CD4-positive, alpha-beta T cell (primary cell): Measurements from ENCODE around the gene RGMA. TPM values are rescaled to one million over a fixed set of nuclear protein-coding genes. Genes with fewer than 3 reads are reported as not detected.
A peak's percentile ranks its signal among the peaks of the same experiment; 100 is the strongest.

Experiments
- ATAC-seq: fragments of 200-7000 bp; cut with Tn5 transposase; one replicate; pipeline ENCODE4 v1.10.0; 2022; ENCODE audit warnings: mild to moderate bottlenecking; ENCODE audit not compliant: poor library complexity
- CTCF ChIA-PET: fragments of 350-600 bp; sonication (Branson Sonifier 250); formaldehyde crosslinking; loops from one replicate; lab custom pipeline; 2021; ENCODE audit warnings: antibody characterized with exemption, inconsistent platforms; lab: Charles Lee
- POLR2A ChIA-PET: fragments of 350-600 bp; sonication (Branson Sonifier 250); formaldehyde crosslinking; loops from one replicate; lab custom pipeline; 2021; ENCODE audit warnings: antibody characterized with exemption, inconsistent platforms; lab: Charles Lee
- DNase-seq, 14 experiments: peaks; one replicate each; pipeline ENCODE4 v3.0.0-alpha.2; 2013 to 2020; ENCODE audit warnings: mixed read lengths in 2 of 14
- H3K27ac ChIP-seq, 2 donors: one replicate each; pipeline versions ENCODE4 v1.5.1 to v1.7.0; 2013; ENCODE audit warnings: low read length in 2 of 2, low read depth in 1 of 2, mild to moderate bottlenecking in 1 of 2
- H3K27me3 ChIP-seq, 2 experiments: 1 replicate in 1 of 2; 2 replicates in 1 of 2; pipeline versions ENCODE4 v1.6.1 to v1.7.0; 2013; ENCODE audit warnings: low read length in 2 of 2, control low read depth in 1 of 2, mild to moderate bottlenecking in 1 of 2, moderate library complexity in 1 of 2; ENCODE audit not compliant: insufficient read depth in 2 of 2, control insufficient read depth in 1 of 2
- H3K36me3 ChIP-seq: one replicate; pipeline ENCODE4 v1.6.1; 2013; ENCODE audit warnings: low read length, control low read depth; ENCODE audit not compliant: insufficient read depth
- H3K4me1 ChIP-seq: one replicate; pipeline ENCODE4 v1.6.1; 2013; ENCODE audit warnings: low read length, control low read depth; ENCODE audit not compliant: insufficient read depth
- H3K4me3 ChIP-seq: one replicate; pipeline ENCODE4 v1.5.1; 2013; ENCODE audit warnings: mild to moderate bottlenecking, low read length, moderate library complexity
- H3K9me3 ChIP-seq, 2 experiments: 1 replicate in 1 of 2; 2 replicates in 1 of 2; pipeline versions ENCODE4 v1.6.1 to v1.7.0; 2013; ENCODE audit warnings: low read length in 2 of 2, mild to moderate bottlenecking in 2 of 2, control low read depth in 1 of 2, moderate library complexity in 1 of 2; ENCODE audit not compliant: control insufficient read depth in 1 of 2, insufficient read depth in 1 of 2
- H3K27ac Mint-ChIP-seq: one replicate; pipeline ENCODE4 v1.8.0; 2020; ENCODE audit warnings: mixed read lengths
- H3K27me3 Mint-ChIP-seq: one replicate; pipeline ENCODE4 v1.8.0; 2021; ENCODE audit warnings: mixed read lengths
- H3K36me3 Mint-ChIP-seq: one replicate; pipeline ENCODE4 v1.8.0; 2021; ENCODE audit warnings: low read depth, mixed read lengths
- H3K4me1 Mint-ChIP-seq: one replicate; pipeline ENCODE4 v1.8.0; 2021; ENCODE audit warnings: low read depth, mixed read lengths
- H3K4me3 Mint-ChIP-seq: one replicate; pipeline ENCODE4 v1.8.0; 2020; ENCODE audit warnings: mild to moderate bottlenecking, mixed read lengths
- H3K9me3 Mint-ChIP-seq: one replicate; pipeline ENCODE4 v1.8.0; 2020; ENCODE audit warnings: mixed read lengths
- CTCF ChIP-seq: fragments of 200-600 bp; IDR thresholded peaks from one replicate; pipeline ENCODE4 v1.8.0; 2022; ENCODE audit warnings: antibody characterized with exemption, mild to moderate bottlenecking
- intact Hi-C, 2 experiments: fragments of 100-400 bp; cut with DNase I in 1 of 2; cut with micrococcal nuclease in 1 of 2; formaldehyde crosslinking; loops; one replicate each; pipeline versions ENCODE4 v1.15.1 to v1.9.0; 2023 to 2025; cut with DNase I, micrococcal nuclease
- total RNA-seq, 174 experiments: library from RNA in 2 of 174; stranded (reverse) in 2 of 174; gene quantifications; one replicate each; pipeline ENCODE4 v1.2.3 and lab custom pipeline; 2021 to 2026

The RGMA gene
- total RNA-seq, 2 experiments from 2014 or later: not detected

DNA sequence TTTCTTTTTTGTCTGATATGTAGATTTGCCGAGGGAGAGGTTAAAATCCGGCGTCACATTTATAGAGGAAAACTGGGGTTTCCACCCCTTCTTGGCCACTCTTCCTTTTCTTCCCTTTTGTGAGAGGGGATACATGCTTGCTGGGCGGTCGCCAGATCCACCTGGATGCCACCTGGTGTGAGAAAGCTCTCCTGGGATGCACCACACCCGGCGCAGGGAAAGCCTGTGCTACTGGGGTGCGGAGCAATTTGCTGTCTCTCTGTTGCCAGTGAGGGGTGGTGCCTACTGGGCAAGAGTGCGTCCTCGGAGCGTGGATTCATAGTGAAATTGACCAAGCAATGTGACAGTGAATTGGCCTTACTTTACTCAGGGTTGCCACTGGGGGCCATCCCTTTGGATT is 2.5 kb upstream of the RGMA start:
- Histone ChIP-seq H3K27ac (no peak overlapping the region), H3K9me3 (no peaks in the 10 kb centered on the region), H3K4me3 (no peak overlapping the region), H3K27me3 (peaks cover 32 to 52% of the 10 kb centered on the region in 2 experiments), H3K4me1 (peaks cover 18% of the 10 kb centered on the region), H3K36me3 (no peaks in the 10 kb centered on the region)
- no peak for DNase-seq
- Mint-ChIP-seq H3K4me1 (peaks cover 18% of the 10 kb centered on the region), H3K36me3 (no peaks in the 10 kb centered on the region), H3K4me3 (no peak overlapping the region), H3K9me3 (no peaks in the 10 kb centered on the region), H3K27me3 (peaks cover 47% of the 10 kb centered on the region), H3K27ac (no peak overlapping the region)
- no peak for ATAC-seq
- POLR2A ChIA-PET: interaction anchor here (0.6 kb wide), 1 partner anchor 1189 kb away, joined by 3 read pairs; no protein-coding TSS in a partner anchor
- TF ChIP-seq CTCF: no peak
- CTCF ChIA-PET: no interaction called here
- intact Hi-C loops: no loop called here

GRCh38 chr15:93089727-93090305 is 805 bp upstream of the RGMA start:
- intact Hi-C loops: loop anchor here (2.0 to 5.0 kb wide), 2 partner anchors 1032 to 1235 kb away; no protein-coding TSS in a partner anchor
- ChIA-PET CTCF (no interaction called here), POLR2A (no interaction called here)
- no peak for ATAC-seq
- peaks cover 18% of the 10 kb centered on the region for H3K4me1 ChIP-seq
- Mint-ChIP-seq H3K9me3 (no peaks in the 10 kb centered on the region), H3K27me3 (peaks cover 62% of the 10 kb centered on the region), H3K36me3 (no peaks in the 10 kb centered on the region), H3K27ac (no peak overlapping the region), H3K4me1 (peaks cover 18% of the 10 kb centered on the region), H3K4me3 (peak overlapping the region; percentile 75)
- H3K27me3 ChIP-seq: peaks cover 36 to 68% of the 10 kb centered on the region in 2 experiments
- no peak for TF ChIP-seq CTCF
- no peak overlapping the region for H3K4me3 ChIP-seq
- no peak for DNase-seq
- H3K27ac ChIP-seq: no peak overlapping the region
- no peaks in the 10 kb centered on the region for H3K9me3 ChIP-seq
- H3K36me3 ChIP-seq: no peaks in the 10 kb centered on the region

GRCh38 chr15:93088200-93088980 is 621 bp downstream of the RGMA start:
- H3K4me3 ChIP-seq: peak overlapping the region; percentile 38
- Mint-ChIP-seq H3K36me3 (no peaks in the 10 kb centered on the region), H3K4me1 (peaks cover 18% of the 10 kb centered on the region), H3K27ac (no peak overlapping the region), H3K27me3 (peaks cover 74% of the 10 kb centered on the region), H3K9me3 (no peaks in the 10 kb centered on the region), H3K4me3 (peak overlapping the region; percentile 87)
- no peak overlapping the region for H3K27ac ChIP-seq
- ATAC-seq (peak; percentile 43), DNase-seq (peak in 4 of 14 experiments; percentile 5 to 34 (median 20))
- H3K27me3 ChIP-seq: peaks cover 36 to 68% of the 10 kb centered on the region in 2 experiments
- ChIA-PET POLR2A (interaction anchor here (0.8 kb wide), 1 partner anchor 11 kb away, joined by 3 read pairs; no protein-coding TSS in a partner anchor), CTCF (interaction anchor here (1.0 to 1.3 kb wide), 4 partner anchors 11 to 1032 kb away, joined by 3 to 5 read pairs (median 4); no protein-coding TSS in a partner anchor)
- intact Hi-C loops: loop anchor here (2.0 to 5.0 kb wide), 2 partner anchors 1034 to 1236 kb away; no protein-coding TSS in a partner anchor
- H3K9me3 ChIP-seq: no peaks in the 10 kb centered on the region
- H3K4me1 ChIP-seq: peaks cover 18% of the 10 kb centered on the region
- TF ChIP-seq CTCF: no peak
- no peaks in the 10 kb centered on the region for H3K36me3 ChIP-seq
